ENCODE results near the gene VAX1.

DNA sequence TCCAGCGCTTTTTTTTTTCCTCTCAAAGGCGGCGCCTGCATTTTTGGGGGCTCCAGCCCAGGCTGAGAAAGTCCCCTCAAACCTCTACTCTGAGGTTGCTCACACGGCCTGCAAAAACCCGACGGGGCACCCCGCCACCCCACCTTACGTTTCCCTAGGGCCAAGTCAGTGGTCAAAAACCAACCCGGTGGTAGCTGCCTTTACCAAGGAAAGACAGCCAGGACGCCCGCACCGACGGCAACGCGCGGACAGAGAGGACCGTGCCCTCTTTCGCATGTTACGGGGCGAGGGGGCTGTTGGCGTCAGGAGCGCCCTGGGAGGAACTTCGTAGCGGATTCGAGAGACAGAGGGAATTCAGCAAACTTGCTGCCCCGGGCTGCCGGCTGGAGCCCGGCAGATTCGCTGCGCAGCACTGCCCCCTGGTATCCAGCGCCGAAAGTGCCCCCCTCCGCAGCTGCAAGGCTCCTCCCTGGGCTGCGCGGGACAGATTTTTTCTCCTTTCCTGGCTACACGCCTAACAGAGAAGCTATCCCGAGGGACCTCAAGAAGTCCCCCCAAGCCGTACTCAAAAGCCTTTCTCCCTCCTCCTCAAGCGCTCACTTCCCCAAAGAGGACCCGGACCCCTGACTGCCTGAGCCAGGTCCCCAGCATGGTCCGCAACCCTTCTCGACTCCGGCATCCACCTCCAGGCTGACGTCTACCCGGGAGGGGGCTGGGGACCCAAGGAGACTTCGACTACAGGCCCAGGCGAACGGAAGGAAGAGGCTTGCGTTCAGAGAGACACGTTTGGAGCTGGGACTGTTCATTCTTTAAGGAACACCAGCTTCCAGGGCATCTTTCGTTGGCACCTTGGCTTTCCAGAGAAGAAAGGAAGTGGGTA is 27.7 kb upstream of the VAX1 start:
- TF ChIP-seq, protein P1, sequence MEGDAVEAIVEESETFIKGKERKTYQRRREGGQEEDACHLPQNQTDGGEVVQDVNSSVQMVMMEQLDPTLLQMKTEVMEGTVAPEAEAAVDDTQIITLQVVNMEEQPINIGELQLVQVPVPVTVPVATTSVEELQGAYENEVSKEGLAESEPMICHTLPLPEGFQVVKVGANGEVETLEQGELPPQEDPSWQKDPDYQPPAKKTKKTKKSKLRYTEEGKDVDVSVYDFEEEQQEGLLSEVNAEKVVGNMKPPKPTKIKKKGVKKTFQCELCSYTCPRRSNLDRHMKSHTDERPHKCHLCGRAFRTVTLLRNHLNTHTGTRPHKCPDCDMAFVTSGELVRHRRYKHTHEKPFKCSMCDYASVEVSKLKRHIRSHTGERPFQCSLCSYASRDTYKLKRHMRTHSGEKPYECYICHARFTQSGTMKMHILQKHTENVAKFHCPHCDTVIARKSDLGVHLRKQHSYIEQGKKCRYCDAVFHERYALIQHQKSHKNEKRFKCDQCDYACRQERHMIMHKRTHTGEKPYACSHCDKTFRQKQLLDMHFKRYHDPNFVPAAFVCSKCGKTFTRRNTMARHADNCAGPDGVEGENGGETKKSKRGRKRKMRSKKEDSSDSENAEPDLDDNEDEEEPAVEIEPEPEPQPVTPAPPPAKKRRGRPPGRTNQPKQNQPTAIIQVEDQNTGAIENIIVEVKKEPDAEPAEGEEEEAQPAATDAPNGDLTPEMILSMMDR (IDR thresholded peaks at IDR 0.05; ENCODE audit: poor library complexity): peak; percentile 64
- peak; percentile 81 for TF ChIP-seq EZH2 (IDR thresholded peaks at IDR 0.05; ENCODE audit: borderline replicate concordance)

Data from hepatocyte (in vitro differentiated cells).